ENCODE data around the gene COX5A.
A peak's percentile ranks its signal among the peaks of the same experiment; 100 is the strongest.
"Not testable (repeated sequence)": the region's sequence is repeated elsewhere in the genome, so short reads cannot be mapped to it uniquely, and the experiment has no call there.

The COX5A gene

DNA sequence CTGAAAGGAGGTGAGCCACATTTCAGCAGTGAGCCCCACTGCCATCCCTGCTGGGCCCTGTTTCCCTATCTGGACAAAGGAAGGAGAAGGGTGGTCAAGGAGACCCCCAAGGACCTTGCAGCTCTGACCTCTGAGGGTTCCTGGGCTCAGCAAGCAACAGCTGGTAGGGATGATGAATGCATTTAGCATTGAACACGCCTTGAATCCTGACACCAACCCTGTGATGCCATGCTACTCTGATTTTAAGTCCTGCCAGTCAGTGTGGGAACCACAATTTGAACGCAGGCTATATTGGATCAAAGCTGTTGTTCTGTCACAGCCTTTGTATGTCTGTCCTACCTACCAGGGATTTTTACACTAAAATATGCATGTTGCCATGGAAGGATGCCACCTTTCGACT, 41.6 kb downstream of the COX5A start:
- DNase-seq: no peak

DNA sequence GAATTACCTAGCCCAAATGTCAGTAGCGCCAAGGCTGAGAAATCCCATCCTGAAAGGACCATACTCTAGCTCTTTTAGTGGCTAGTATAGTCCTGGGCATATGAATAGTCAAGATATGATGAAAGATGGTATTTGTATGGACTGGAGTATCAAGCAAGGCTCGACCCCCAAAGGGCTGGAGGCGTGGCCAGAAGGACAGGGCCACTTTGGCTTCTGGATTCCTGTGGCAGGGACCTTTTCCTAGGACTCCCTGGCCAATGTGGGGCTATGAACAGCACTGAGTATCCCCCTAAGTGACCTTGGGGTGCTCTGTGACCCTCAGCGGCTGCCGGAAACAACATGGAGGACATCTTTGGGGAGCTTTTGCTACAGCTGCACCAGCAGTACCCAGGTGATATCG, 42.0 kb downstream of the COX5A start:
- DNase-seq: no peak

DNA sequence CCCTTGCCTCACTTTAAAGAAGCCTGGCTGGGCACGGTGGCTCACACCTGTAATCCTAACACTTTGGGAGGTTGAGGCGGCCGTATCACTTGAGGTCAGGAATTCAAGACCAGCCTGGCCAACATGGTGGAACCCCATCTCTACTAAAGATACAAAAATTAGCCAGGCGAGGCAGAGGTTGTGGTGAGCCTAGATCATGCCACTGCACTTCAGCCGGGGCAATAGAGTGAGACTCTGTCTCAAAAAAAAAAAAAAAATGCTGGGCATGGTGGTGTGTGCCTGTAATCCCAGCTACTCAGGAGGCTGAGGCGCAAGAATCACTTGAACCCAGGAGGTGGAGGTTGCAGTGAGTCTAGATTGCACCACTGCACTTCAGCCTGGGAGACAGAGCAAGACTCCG, 43.5 kb downstream of the COX5A start:
- not testable (repeated sequence) for DNase-seq

DNA sequence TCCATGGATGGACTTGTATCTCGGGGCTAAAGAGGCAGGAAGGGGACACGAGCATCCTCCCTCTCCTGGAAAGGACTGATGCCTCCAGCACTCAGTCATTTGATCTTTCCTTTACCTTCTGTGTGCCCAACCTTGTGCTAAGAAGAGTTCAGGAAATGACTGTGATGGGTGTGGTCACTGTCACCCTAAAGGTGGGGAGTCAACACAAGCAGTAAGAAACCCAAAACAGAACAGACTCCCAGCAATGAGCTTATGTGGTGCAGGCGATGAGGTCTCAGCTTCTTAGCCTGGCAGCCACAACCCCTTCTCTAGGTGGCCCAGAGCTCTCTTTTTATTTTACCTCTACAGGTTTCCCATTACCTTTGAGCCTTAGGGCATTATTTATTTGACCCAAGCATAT, 44.2 kb downstream of the COX5A start:
- DNase-seq: no peak

DNA sequence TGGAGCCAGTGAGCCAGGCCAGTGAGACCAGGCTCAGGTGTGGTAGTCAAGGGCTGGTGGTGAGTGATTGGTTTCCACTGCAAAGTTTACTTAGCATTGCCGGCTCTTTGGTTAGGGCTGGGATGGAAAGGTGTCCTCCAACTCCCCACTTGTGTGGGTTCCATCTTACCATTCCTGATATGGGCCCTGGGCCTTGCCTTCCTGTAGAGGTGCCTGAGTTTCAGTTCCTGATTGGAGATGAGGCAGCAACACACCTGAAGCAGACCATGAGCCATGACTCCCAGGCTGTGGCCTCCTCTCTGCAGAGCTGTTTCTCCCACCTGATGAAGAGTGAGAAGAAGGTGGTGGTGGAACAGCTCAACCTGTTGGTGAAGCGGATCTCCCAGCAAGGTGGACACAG, 44.9 kb downstream of the COX5A start:
- DNase-seq: no peak

DNA sequence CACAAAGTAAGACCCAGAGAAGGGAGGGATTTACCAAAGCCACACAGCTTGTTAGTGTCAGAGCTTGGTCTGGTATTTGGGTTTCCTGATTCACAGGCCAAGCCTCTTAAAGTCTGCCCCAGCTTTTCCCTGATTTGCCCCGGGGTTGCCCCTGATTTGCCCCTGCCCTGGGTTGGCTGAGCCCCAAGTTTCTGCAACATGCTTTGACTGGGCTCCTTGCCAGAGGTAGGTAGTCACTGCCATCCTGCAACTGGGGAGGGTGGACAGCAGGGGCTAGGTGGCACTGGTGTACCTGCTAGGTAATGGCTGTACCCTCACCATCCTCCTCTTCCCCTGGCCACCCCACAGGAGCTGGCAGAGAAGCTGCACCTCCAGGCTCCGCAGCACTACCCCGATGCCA, 45.6 kb downstream of the COX5A start:
- DNase-seq: no peak

DNA sequence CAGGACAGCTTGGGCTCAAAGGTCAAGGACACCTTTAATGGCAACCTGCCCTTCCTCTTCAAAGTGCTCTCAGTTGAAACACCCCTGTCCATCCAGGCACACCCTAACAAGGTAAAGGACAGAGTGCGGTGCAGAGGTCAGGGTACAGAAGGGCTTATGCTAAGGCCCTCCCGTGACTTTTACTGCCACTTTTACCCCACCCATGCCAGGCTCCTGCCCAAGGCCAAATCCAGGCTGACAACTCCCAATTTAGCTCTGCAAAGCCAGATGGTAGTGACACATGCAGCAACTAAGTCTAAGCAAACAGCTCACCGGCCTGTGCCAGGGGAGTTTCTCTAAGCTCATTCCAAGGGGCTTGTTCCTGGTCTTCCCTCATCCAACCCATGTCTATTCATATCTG, 46.4 kb downstream of the COX5A start:
- no peak for DNase-seq

DNA sequence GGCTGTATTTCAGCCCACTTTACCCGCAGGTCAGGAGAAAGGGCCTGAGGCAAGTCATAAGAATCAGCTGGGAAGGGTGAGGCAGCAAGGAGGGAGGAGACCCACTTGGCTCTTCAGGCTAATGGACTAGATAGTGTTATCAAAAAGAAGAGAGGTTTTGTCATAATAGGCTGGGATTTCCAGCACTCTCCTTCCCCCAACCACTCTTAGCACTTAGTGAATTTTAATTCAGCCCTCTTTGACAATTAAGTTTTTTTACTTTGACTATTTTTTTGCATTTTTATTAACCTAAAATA, 47.3 kb downstream of the COX5A start:
- DNase-seq: no peak

DNA sequence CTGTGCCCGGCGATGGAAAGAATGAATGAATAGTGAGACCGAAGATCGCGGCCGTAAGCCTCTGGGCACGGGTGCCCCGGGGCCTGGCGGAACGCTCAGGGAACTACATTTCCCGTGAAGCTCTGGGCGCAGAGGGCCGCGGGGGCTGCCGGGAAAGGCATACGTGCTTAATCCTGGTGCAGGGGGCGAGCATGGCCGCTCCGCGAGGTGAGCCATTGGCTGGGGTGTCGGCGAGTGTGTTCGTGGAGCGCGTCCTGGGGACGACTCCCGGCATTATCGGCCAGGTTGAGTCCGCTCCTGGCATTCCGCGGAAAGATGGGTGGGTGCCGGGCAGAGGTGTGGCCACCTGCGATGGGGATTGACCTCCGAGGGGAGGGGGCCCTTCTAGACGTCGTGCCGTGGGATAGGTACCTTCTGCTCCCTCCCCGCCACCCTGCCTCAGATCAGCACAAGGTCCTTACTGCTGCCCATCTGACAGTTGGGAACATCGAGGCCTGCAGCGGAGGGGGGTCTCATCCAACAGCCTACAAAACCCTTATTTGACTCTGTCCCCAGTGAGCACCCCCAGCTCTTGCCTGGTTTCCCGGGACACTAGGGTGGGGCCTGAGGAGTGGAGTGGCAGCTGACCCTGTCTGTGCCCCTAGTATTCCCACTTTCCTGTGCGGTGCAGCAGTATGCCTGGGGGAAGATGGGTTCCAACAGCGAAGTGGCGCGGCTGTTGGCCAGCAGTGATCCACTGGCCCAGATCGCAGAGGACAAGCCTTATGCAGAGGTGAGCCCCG, 47.8 kb downstream of the COX5A start, which contains the start of gene MPI:
MPI (plus strand) TSS at position 160 of the 782 bp plus-strand sequence; CDS start at position 192, 32 bp downstream.
- peak; percentile 95 for DNase-seq

DNA sequence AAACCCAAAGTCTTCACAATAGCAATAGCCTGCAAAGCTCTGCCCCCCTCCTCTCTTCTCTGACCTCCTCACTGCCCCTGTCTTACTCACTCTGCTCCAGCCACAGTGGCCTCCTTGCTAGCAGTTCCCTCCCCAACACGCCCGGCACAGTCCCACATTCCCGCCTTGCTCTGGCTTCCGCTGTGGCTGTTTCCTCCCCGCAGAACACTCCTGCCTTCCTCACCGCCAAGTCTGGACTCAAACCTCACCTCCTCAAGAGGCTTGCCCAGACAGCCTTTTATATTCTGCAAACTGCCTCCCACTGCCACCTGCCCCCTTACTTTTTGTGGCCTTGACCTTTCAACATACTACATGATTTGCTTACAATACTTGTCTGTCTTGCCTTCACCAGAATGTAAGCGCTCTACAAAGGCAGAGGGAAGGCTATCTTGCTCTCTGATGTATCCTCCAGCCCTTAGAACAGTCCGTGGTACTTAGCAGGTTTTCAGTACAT, 48.4 kb downstream of the COX5A start:
- peak; percentile 46 for DNase-seq

DNA sequence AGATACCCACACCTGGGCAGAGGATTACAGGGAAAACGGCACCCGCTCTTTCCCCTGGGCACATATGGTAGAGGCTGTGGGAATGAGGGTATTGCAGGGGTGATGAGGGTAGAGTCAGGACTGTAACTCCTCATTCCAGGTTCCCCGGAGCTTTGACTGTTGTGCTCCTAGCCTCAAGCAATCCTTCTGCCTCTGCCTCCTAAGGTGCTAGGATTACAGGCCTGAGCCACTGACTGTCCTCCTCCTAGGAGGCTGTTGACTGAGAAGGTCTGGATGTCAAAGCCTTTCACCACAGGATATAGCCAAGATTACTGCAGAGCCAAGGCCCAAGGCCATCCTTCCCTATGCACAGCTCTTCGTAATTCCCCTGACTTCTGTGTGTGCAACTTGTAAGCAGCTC, 49.2 kb downstream of the COX5A start:
- DNase-seq: no peak

DNA sequence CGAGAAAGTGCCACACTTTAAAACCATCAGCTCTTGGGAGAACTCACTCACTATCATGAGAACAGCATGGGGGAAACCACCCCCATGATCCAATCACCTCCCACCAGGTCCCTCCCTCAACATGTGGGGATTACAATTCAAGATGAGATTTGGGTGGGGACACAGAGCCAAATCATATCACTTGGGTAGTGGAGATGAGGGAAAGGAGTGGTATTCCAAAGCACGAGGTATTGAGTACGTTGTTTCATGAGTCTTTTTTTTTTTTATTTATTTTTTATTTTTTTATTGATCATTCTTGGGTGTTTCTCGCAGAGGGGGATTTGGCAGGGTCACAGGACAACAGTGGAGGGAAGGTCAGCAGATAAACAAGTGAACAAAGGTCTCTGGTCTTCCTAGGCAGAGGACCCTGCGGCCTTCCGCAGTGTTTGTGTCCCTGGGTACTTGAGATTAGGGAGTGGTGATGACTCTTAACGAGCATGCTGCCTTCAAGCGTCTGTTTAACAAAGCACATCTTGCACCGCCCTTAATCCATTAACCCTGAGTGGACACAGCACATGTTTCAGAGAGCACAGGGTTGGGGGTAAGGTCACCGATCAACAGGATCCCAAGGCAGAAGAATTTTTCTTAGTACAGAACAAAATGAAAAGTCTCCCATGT, 50.2 kb downstream of the COX5A start:
- DNase-seq: not testable (repeated sequence)

DNA sequence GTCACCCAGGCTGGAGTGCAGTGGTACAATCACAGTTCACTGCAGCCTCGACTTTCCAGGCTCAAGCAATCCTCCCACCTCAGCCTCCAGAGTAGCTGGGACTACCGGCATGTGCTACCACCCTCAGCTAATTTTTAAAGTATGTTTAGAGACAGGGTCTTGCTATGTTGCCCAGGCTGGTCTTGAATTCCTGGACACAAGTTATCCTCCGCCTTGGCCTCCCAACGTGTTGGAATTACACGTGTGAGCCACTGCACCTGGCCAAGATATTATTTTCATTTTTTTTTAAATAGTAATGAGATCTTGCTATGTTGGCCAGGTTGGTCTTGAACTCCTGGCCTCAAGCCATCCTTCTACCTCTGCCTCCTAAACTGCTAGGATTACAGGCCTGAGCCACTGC, 52.4 kb downstream of the COX5A start:
- DNase-seq: no peak

DNA sequence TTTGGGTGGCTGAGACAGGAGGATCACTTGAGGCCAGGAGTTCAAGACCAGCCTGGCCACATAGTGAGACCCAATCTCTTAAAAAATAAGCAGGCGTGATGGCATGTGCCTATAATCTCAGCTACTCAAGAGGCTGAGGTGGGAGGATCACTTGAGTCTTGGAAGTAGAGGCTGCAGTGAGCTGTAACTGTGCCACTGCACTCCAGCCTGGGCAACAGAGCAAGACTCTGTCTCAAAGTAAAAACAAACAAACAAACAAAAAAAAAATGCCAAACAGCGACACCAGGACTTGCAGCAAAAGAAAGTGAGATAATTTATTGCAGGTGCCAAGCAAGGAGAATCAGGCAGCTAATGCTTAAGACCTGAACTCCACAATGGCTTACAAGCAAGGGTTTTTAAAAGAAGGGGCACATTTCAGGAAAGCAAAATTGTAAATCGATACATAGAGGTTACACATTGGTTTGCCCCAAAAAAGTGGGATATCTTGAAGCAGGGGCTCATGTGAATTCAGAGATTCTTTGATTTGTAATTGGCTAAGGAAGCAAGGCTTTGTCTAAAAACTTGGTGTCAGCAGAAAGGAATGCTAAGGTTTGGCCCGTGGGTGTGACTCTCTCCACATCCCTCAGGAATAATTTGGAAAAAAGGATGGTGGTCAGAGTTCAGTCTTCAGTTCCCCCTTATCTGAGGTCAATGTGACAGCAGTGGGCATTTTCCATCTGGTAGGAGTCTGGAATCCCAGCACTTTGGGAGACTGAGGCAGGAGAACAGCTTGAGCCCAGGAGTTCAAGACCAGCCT, 53.2 kb downstream of the COX5A start:
- no peak for DNase-seq

DNA sequence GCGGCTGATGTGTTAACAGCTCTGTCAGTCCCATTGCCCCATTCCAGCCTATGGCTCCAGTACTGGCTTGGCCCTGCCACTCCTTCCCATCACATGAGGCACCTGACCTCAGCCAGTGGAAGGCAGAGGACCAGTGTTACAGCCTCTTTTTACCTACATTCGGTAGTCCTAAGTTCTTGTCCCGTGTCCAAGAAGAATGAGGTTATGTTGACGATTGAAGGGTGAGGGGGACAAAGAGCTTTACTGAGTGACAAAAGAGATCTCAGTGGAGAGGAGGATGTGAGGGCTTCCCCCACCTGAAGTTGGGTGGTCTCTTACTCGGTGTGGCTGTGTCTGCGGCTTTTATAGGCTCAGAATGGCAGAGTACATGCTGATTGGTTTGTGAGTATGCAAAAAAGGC, 55.3 kb downstream of the COX5A start:
- DNase-seq: no peak

DNA sequence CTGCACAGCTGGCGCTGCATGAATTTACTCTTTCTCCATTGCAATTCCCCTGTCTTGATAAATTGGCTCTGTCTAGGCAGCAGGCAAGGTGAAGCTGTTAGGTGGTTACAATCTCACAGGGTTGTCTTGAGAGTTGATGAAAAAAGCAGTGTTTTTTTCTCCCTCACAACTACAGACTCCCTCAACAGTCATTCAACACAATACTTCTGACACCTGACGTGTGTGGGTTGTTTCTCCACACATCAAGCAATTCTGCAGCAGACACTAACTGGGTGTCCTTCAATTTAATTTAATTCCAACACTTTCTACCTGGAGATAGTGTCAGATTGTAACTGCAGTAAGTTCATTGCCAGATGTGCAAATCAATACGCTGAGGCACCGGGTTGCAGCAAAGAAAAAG, 59.6 kb downstream of the COX5A start:
- DNase-seq: no peak

DNA sequence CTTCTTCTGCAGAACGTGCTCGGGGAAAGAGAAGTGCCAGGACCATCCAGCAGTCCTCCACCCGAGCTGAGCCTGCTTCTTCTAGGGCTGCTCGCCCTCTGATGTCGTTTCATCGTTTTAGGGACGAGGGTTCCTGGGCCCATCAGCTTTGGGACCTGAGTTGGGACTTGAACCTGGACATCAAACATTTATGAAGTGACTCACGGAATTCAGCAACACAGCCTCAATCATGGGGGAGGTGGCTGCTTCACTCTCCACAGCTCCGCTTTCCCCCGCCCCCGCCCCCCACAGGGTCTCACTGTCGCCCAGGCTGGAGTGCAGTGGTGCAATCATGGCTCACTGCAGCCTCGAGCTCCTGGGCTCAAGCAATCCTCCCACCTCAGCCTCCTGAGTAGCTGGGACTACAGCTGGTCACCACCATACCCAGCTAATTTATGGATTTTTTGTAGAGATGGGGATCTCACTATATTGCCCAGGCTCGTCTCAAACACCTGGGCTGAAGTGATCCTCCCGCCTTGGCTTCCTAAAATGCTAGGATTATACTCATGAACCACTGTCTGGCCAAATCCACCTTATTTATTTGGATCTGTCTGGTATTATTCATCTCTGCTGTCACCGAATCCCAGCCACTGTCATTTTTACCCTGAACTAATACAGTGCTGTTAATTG, 64.0 kb downstream of the COX5A start:
- DNase-seq: peak; percentile 24

DNA sequence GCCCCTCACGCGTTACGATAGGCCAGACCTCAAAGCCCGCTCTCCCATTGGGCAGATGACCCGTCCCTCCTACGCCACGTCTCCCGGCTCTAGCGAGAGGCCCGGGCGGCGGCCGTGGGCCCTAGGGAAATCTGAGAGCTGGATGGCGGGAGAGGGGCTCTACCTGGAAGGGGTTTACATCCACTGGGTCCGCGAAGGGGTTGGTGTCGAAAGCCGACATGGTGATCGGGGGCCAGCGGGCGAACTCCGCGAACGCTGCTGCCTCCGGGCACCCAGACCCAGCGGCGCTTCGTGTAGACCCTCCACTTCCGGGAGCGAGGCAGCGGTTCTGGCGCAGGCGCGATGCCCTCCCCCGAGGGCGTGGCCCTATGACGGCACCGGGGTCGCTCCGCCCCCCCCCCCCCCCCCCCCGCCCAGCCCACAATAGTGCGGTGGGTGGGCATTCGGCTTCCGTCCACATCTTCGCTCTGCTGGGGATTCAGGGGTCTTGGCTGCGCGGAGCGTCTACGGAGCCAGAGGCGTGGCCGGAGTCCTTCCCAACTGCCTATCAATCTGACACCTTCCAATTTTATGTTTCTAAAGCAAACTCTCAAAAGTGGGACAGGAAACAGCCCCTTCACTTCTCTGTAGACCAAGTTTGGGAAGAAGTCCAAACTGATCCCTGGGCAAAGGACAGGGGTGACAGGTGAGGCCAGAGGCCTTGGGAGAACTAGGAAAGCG, 64.7 kb downstream of the COX5A start, which contains the start of gene SCAMP2:
SCAMP2 (minus strand) TSS at position 330 of the 720 bp plus-strand sequence; CDS start at position 220, 110 bp downstream.
- DNase-seq: peak; percentile 94

DNA sequence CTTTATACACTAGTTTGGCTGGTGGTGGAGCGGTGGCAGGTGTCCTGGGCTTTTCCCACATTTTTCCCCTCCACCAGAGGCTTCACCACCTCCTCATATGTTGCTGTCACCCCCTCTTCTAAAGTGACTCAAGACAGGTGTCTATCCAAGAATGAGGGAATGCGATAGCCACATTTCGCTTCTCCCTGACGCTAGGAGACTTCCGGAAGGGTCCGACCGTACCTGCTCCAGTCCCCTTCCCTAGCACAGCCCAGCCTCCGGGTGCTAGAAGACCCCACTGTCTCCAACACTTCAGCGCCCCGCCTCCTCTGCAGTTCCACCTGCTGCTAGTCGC, 65.2 kb downstream of the COX5A start:
- DNase-seq: no peak

DNA sequence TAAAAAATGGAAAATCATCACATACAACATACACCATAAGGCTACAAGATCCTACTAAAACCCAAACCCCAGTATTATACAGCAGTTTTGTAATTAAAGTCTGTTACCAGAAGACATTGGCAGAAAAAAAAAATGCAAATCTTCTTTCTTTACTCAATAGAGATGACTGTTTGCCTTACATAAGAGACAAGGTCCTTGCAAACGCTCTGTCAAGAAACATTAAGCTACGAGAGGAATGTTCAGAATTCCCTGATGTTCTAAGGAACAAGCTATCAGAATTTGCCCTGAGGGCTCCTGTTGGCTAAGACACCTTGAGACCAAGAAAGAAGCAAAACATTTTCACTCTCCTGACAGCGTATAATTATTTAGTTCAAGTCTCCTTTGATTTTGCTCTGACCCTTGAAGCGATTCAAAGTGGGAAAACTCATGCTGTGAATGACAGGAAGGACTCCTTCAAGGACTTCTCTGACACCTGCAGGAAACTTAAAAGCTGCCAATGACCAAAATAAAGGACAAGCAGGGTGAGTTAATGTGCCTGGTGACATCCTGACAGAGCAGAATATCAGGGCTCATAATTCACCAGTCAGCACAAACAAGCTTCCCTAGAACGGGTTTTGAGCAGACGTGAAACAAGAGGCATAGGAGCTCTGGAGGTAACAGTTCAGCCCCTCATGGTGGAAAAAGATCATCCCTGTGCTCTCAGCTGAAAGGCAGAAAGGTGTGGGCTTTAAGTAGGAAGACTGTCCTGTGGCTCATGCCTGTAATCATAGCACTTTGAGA, 67.2 kb downstream of the COX5A start:
- DNase-seq: no peak

Measured in stimulated activated CD4-positive, alpha-beta T cell treated with anti-CD3 and anti-CD28 coated beads, Interleukin-15, amount 100 ng/mL, for 24 hours (primary cell).